Measurements from ENCODE around the gene C22orf39. TPM values are rescaled to one million over a fixed set of nuclear protein-coding genes. Genes with fewer than 3 reads are reported as not detected.

The C22orf39 gene
- 76.2 TPM for total RNA-seq
- long read RNA-seq, transcript C22orf39-202 (3 exons, 3,350 nt): major isoform, 190 of 238 reads
- long read RNA-seq, transcript C22orf39-203 (3 exons, 1,005 nt): minor isoform, 24 of 238 reads
- long read RNA-seq, partial matches to known transcripts: 8 of 238 reads
- long read RNA-seq, other reads (novel, unspliced or antisense): 16 of 238 reads

GRCh38 chr22:19447330-19448075 is at the start of gene C22orf39:
C22orf39 (minus strand) TSS chr22:19447711; CDS start chr22:19447688, 23 bp downstream.
- H3K27me3 ChIP-seq (ENCODE audit: low read depth): no peaks in the 10 kb centered on the region
- DNase-seq: peak; percentile 89
- H3K9me3 ChIP-seq (replicated peaks): no peaks in the 10 kb centered on the region
- peaks cover 62% of the 10 kb centered on the region for H3K4me1 ChIP-seq
- peak within 1 kb of the TSS; percentile 97 for H3K27ac ChIP-seq (replicated peaks)
- H3K36me3 ChIP-seq: peaks cover 37% of the 10 kb centered on the region
- TF ChIP-seq CTCF (IDR thresholded peaks at IDR 0.05; ENCODE audit: borderline replicate concordance): no peak
- intact Hi-C loops (cut with micrococcal nuclease): no loop called here
- H3K4me3 ChIP-seq: peak within 1 kb of the TSS; percentile 90

- H3K9me3 ChIP-seq (replicated peaks): no peaks in the 10 kb centered on the region
- H3K27ac ChIP-seq (replicated peaks): no peak overlapping the region
- H3K27me3 ChIP-seq (ENCODE audit: low read depth): peaks cover 4% of the 10 kb centered on the region
- TF ChIP-seq CTCF (IDR thresholded peaks at IDR 0.05; ENCODE audit: borderline replicate concordance): no peak
- intact Hi-C loops (cut with micrococcal nuclease): loop anchor here (5.0 kb wide), 1 partner anchor 135 kb away; no protein-coding TSS in a partner anchor
- H3K36me3 ChIP-seq: no peaks in the 10 kb centered on the region
- no peak overlapping the region for H3K4me3 ChIP-seq
- DNase-seq: no peak
- H3K4me1 ChIP-seq: no peaks in the 10 kb centered on the region
Observed at GRCh38 chr22:19497245-19497644, 49.7 kb upstream of the C22orf39 start.

- Histone ChIP-seq H3K36me3 (no peaks in the 10 kb centered on the region), H3K4me1 (no peaks in the 10 kb centered on the region), H3K9me3 (replicated peaks) (no peaks in the 10 kb centered on the region), H3K4me3 (no peak overlapping the region), H3K27ac (replicated peaks) (no peak overlapping the region), H3K27me3 (ENCODE audit: low read depth) (peaks cover 4% of the 10 kb centered on the region)
- intact Hi-C loops (cut with micrococcal nuclease): loop anchor here (5.0 kb wide), 1 partner anchor 136 kb away; no protein-coding TSS in a partner anchor
- DNase-seq: no peak
- TF ChIP-seq CTCF (IDR thresholded peaks at IDR 0.05; ENCODE audit: borderline replicate concordance): no peak
Observed at GRCh38 chr22:19496324-19496630, 48.8 kb upstream of the C22orf39 start.

- Histone ChIP-seq H3K4me1 (no peaks in the 10 kb centered on the region), H3K9me3 (replicated peaks) (no peaks in the 10 kb centered on the region), H3K27ac (replicated peaks) (no peak overlapping the region), H3K27me3 (ENCODE audit: low read depth) (peaks cover 4% of the 10 kb centered on the region), H3K4me3 (no peak overlapping the region), H3K36me3 (no peaks in the 10 kb centered on the region)
- intact Hi-C loops (cut with micrococcal nuclease): loop anchor here (5.0 kb wide), 1 partner anchor 137 kb away; no protein-coding TSS in a partner anchor
- peak; percentile 49 for TF ChIP-seq CTCF (IDR thresholded peaks at IDR 0.05; ENCODE audit: borderline replicate concordance)
- DNase-seq: no peak
Observed at GRCh38 chr22:19495562-19496323, 48.2 kb upstream of the C22orf39 start.

- Histone ChIP-seq H3K9me3 (replicated peaks) (no peaks in the 10 kb centered on the region), H3K36me3 (no peaks in the 10 kb centered on the region), H3K27ac (replicated peaks) (no peak overlapping the region), H3K27me3 (ENCODE audit: low read depth) (peaks cover 4% of the 10 kb centered on the region), H3K4me1 (no peaks in the 10 kb centered on the region), H3K4me3 (no peak overlapping the region)
- intact Hi-C loops (cut with micrococcal nuclease): loop anchor here (5.0 kb wide), 1 partner anchor 138 kb away; no protein-coding TSS in a partner anchor
- no peak for TF ChIP-seq CTCF (IDR thresholded peaks at IDR 0.05; ENCODE audit: borderline replicate concordance)
- DNase-seq: no peak
Observed at GRCh38 chr22:19494676-19495173, 47.2 kb upstream of the C22orf39 start.

Data from left ventricle myocardium inferior (tissue), 1 donor.